ENCODE results near the gene TTC39B.

Gene TTC39B

GRCh38 chr9:15317836-15318235, 10.8 kb upstream of the TTC39B start:
- Histone ChIP-seq H3K27me3 (replicated peaks; ENCODE audit: insufficient read depth, low read length) (no peaks in the 10 kb centered on the region), H3K9me2 (replicated peaks; ENCODE audit: insufficient read depth, low read length) (no peaks in the 10 kb centered on the region), H3K4me3 (ENCODE audit: low read length) (no peak overlapping the region), H2AFZ (ENCODE audit: low read length) (no peak overlapping the region), H3K4me1 (ENCODE audit: low read length) (no peaks in the 10 kb centered on the region), H3F3A (ENCODE audit: insufficient read depth, low read length) (no peaks in the 10 kb centered on the region), H3K79me2 (ENCODE audit: low read length) (no peaks in the 10 kb centered on the region), H3K4me2 (ENCODE audit: low read depth, low read length) (no peak overlapping the region), H3K9ac (ENCODE audit: low read length) (no peak overlapping the region), H3K36me3 (replicated peaks; ENCODE audit: insufficient read depth, low read length) (no peaks in the 10 kb centered on the region), H4K20me1 (ENCODE audit: insufficient read depth, low read length) (no peaks in the 10 kb centered on the region), H3K27ac (ENCODE audit: low read length) (no peak overlapping the region), H3K9me3 (replicated peaks; ENCODE audit: insufficient read depth, low read length) (no peaks in the 10 kb centered on the region)
- DNase-seq = no peak
- TF ChIP-seq EZH2phosphoT487 (IDR thresholded peaks at IDR 0.05; ENCODE audit: low read length) (no peak), CTCF (IDR thresholded peaks at IDR 0.05; ENCODE audit: low read length) (no peak), EZH2 (optimal IDR thresholded peaks at IDR 0.05; ENCODE audit: low read depth, low read length) (no peak)

GRCh38 chr9:15311607-15312006, 4.6 kb upstream of the TTC39B start:
- no peak for DNase-seq
- Histone ChIP-seq H3K36me3 (replicated peaks; ENCODE audit: insufficient read depth, low read length) (no peaks in the 10 kb centered on the region), H3K79me2 (ENCODE audit: low read length) (no peaks in the 10 kb centered on the region), H3K27me3 (replicated peaks; ENCODE audit: insufficient read depth, low read length) (no peaks in the 10 kb centered on the region), H3K4me2 (ENCODE audit: low read depth, low read length) (no peak overlapping the region), H3K9me2 (replicated peaks; ENCODE audit: insufficient read depth, low read length) (no peaks in the 10 kb centered on the region), H3F3A (ENCODE audit: insufficient read depth, low read length) (no peaks in the 10 kb centered on the region), H3K4me1 (ENCODE audit: low read length) (no peaks in the 10 kb centered on the region), H3K9ac (ENCODE audit: low read length) (no peak overlapping the region), H4K20me1 (ENCODE audit: insufficient read depth, low read length) (no peaks in the 10 kb centered on the region), H3K4me3 (ENCODE audit: low read length) (no peak overlapping the region), H2AFZ (ENCODE audit: low read length) (no peak overlapping the region), H3K9me3 (replicated peaks; ENCODE audit: insufficient read depth, low read length) (no peaks in the 10 kb centered on the region), H3K27ac (ENCODE audit: low read length) (no peak overlapping the region)
- TF ChIP-seq CTCF (IDR thresholded peaks at IDR 0.05; ENCODE audit: low read length) (no peak), EZH2 (optimal IDR thresholded peaks at IDR 0.05; ENCODE audit: low read depth, low read length) (no peak)

- Histone ChIP-seq H3K9me2 (replicated peaks; ENCODE audit: insufficient read depth, low read length) (no peaks in the 10 kb centered on the region), H3K4me3 (ENCODE audit: low read length) (no peak overlapping the region), H3K27ac (ENCODE audit: low read length) (no peak overlapping the region), H3K9ac (ENCODE audit: low read length) (no peak overlapping the region), H3F3A (ENCODE audit: insufficient read depth, low read length) (no peaks in the 10 kb centered on the region), H3K27me3 (replicated peaks; ENCODE audit: insufficient read depth, low read length) (no peaks in the 10 kb centered on the region), H3K9me3 (replicated peaks; ENCODE audit: insufficient read depth, low read length) (no peaks in the 10 kb centered on the region), H3K4me2 (ENCODE audit: low read depth, low read length) (no peak overlapping the region), H3K4me1 (ENCODE audit: low read length) (no peaks in the 10 kb centered on the region), H3K36me3 (replicated peaks; ENCODE audit: insufficient read depth, low read length) (no peaks in the 10 kb centered on the region), H4K20me1 (ENCODE audit: insufficient read depth, low read length) (no peaks in the 10 kb centered on the region), H3K79me2 (ENCODE audit: low read length) (no peaks in the 10 kb centered on the region), H2AFZ (ENCODE audit: low read length) (no peak overlapping the region)
- no peak for DNase-seq
- TF ChIP-seq EZH2 (optimal IDR thresholded peaks at IDR 0.05; ENCODE audit: low read depth, low read length) (no peak), CTCF (IDR thresholded peaks at IDR 0.05; ENCODE audit: low read length) (no peak), EZH2phosphoT487 (IDR thresholded peaks at IDR 0.05; ENCODE audit: low read length) (no peak)
Observed at GRCh38 chr9:15310107-15310850, 3.3 kb upstream of the TTC39B start.

Measured in MM.1S (cell line).